Measurements from ENCODE around the gene CASZ1. TPM values are rescaled to one million over a fixed set of nuclear protein-coding genes. Genes with fewer than 3 reads are reported as not detected.

The CASZ1 gene
- total RNA-seq, 4 donors from 2014 or later: 39.1 to 215 (median 115) TPM

- 52 to 67% methylated on average over 7 to 15 of the region's 15 CpGs for WGBS, 2 donors (ENCODE audit: low coverage in 1 of 2)
- Histone ChIP-seq H3K9me3 (no peaks in the 10 kb centered on the region), H3K27me3 (no peaks in the 10 kb centered on the region), H3K4me1 (peaks cover 32 to 72% (median 57%) of the 10 kb centered on the region in 4 donors), H3K4me3 (no peak overlapping the region), H3K36me3 (no peaks in the 10 kb centered on the region), H3K27ac (peak overlapping the region; percentile 68 to 80 (median 76))
- DNase-seq: no peak
- intact Hi-C loops (cut with DNase I; ENCODE audit: low total_unique reads) (no loop called here), in situ Hi-C loops (cut with MboI; ENCODE audit: low pct_ligation_motif_present in 1 of 4, low pct_unique_long_range_greater_than_20kb in 1 of 4, low sequenced_read_pairs in 3 of 4) (no loop called here)
- TF ChIP-seq POLR2A (IDR thresholded peaks at IDR 0.05) (no peak), CTCF (IDR thresholded peaks at IDR 0.05) (no peak), EP300 (IDR thresholded peaks at IDR 0.05; ENCODE audit: low read depth) (no peak), POLR2AphosphoS5 (IDR thresholded peaks at IDR 0.05) (no peak)
These were observed 31.1 kb downstream of the CASZ1 start for GRCh38 chr1:10765304-10765703.

DNA sequence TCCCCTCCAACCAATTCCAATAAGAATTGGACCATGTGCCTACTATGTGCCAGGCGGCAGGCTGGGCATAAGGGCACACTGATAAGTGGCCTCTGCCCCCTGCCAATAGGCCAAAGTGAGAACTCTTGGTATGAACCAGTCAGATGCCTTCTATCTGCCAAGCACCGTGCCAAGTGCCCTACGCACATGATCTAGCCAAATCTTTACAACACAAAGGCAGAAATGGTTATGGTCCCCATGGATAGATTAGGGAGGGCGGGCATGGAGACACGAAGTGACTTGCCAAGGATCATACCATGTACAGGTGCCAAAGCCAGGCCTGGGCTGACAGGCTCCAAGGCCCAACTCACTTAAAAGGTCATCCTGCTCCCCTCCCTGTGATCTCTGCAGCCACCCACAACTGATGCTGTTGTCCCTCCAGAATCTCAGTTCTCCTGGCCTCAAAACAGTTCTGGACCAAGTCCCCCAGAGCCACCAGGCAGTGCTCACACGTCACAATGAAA, 32.1 kb downstream of the CASZ1 start:
- Histone ChIP-seq H3K27me3 (no peaks in the 10 kb centered on the region), H3K4me3 (no peak overlapping the region), H3K36me3 (no peaks in the 10 kb centered on the region), H3K9me3 (no peaks in the 10 kb centered on the region), H3K4me1 (peaks cover 35 to 79% (median 65%) of the 10 kb centered on the region in 4 donors), H3K27ac (peak overlapping the region in 3 of 4 donors; percentile 22 to 87 (median 80))
- WGBS, 2 donors (ENCODE audit: low coverage in 1 of 2): 80 to 83% methylated on average over 1 to 6 of the region's 6 CpGs
- intact Hi-C loops (cut with DNase I; ENCODE audit: low total_unique reads): no loop called here
- in situ Hi-C loops (cut with MboI; ENCODE audit: low pct_ligation_motif_present in 1 of 4, low pct_unique_long_range_greater_than_20kb in 1 of 4, low sequenced_read_pairs in 3 of 4): no loop called here
- DNase-seq: no peak
- TF ChIP-seq EP300 (IDR thresholded peaks at IDR 0.05; ENCODE audit: low read depth): no peak
- TF ChIP-seq POLR2AphosphoS5 (IDR thresholded peaks at IDR 0.05): no peak
- no peak for TF ChIP-seq POLR2A (IDR thresholded peaks at IDR 0.05)
- TF ChIP-seq CTCF (IDR thresholded peaks at IDR 0.05): no peak

DNA sequence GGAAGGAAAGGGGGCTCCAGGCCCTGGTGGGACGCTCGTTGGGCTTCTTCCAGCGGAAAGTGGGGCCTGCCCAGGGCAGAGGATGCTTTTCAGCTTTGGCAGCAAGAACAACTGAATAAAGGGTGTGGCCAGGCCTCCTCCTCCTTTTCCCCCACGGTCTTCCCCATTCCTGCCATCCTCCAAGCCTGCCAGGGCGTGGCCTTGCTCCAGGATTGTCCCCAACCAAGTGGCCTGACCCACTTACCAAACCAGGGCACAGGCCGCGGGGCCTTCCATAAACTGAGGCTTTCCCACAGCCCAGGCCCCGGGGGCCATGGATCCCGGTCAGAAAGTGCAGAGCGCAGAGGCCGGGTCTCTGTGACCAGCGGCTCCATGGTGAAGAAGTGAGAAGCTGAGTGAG, 33.6 kb downstream of the CASZ1 start:
- no peaks in the 10 kb centered on the region for H3K27me3 ChIP-seq
- no peak overlapping the region for H3K4me3 ChIP-seq
- H3K4me1 ChIP-seq: peaks cover 43 to 92% (median 79%) of the 10 kb centered on the region in 4 donors
- no peak for TF ChIP-seq CTCF (IDR thresholded peaks at IDR 0.05)
- TF ChIP-seq POLR2AphosphoS5 (IDR thresholded peaks at IDR 0.05): no peak
- no peak for TF ChIP-seq EP300 (IDR thresholded peaks at IDR 0.05; ENCODE audit: low read depth)
- no peak for TF ChIP-seq POLR2A (IDR thresholded peaks at IDR 0.05)
- in situ Hi-C loops (cut with MboI; ENCODE audit: low pct_ligation_motif_present in 1 of 4, low pct_unique_long_range_greater_than_20kb in 1 of 4, low sequenced_read_pairs in 3 of 4) (no loop called here), intact Hi-C loops (cut with DNase I; ENCODE audit: low total_unique reads) (no loop called here)
- H3K36me3 ChIP-seq: no peaks in the 10 kb centered on the region
- H3K9me3 ChIP-seq: no peaks in the 10 kb centered on the region
- 78% methylated on average over 12 of the region's 12 CpGs; no CpG with 5 or more reads in 1 of the 2 donors for WGBS, 2 donors (ENCODE audit: low coverage in 1 of 2)
- peak overlapping the region; percentile 80 to 87 (median 86) for H3K27ac ChIP-seq
- DNase-seq: peak; percentile 42

DNA sequence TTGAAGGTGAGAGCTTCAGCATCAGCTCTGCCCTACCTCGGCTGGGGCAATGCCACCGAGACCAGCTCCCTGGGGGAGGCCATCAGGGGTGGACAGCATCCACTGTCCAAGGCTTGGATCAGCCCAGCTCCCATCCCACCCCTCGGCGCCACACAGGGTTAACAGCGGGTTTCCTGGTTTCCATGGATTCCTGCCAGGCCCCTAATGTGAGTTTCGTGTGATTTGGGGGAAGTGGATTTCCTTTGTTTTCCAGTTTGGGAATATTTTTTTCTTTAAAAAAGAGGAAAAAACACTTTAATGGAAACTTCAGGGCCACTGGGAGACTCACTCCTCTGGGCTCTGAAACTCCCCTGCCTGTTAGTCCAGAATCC, 34.3 kb downstream of the CASZ1 start:
- Histone ChIP-seq H3K27ac (peak overlapping the region; percentile 80 to 87 (median 86)), H3K4me1 (peaks cover 47 to 92% (median 85%) of the 10 kb centered on the region in 4 donors), H3K36me3 (no peaks in the 10 kb centered on the region), H3K9me3 (no peaks in the 10 kb centered on the region), H3K4me3 (no peak overlapping the region), H3K27me3 (no peaks in the 10 kb centered on the region)
- in situ Hi-C loops (cut with MboI; ENCODE audit: low pct_ligation_motif_present in 1 of 4, low pct_unique_long_range_greater_than_20kb in 1 of 4, low sequenced_read_pairs in 3 of 4): no loop called here
- intact Hi-C loops (cut with DNase I; ENCODE audit: low total_unique reads): no loop called here
- TF ChIP-seq CTCF (IDR thresholded peaks at IDR 0.05) (no peak), POLR2A (IDR thresholded peaks at IDR 0.05) (no peak), EP300 (IDR thresholded peaks at IDR 0.05; ENCODE audit: low read depth) (no peak), POLR2AphosphoS5 (IDR thresholded peaks at IDR 0.05) (no peak)
- WGBS, 2 donors (ENCODE audit: low coverage in 1 of 2): 32 to 39% methylated on average over 5 to 6 of the region's 6 CpGs
- DNase-seq: no peak
